AML-193 (cell line): ENCODE data around the gene FHOD1.

ENCODE experiments used
- DNase-seq, 2 experiments: peaks; one replicate each; lab custom pipeline; 2025; lab: John Stamatoyannopoulos, UW

FHOD1 gene

DNA sequence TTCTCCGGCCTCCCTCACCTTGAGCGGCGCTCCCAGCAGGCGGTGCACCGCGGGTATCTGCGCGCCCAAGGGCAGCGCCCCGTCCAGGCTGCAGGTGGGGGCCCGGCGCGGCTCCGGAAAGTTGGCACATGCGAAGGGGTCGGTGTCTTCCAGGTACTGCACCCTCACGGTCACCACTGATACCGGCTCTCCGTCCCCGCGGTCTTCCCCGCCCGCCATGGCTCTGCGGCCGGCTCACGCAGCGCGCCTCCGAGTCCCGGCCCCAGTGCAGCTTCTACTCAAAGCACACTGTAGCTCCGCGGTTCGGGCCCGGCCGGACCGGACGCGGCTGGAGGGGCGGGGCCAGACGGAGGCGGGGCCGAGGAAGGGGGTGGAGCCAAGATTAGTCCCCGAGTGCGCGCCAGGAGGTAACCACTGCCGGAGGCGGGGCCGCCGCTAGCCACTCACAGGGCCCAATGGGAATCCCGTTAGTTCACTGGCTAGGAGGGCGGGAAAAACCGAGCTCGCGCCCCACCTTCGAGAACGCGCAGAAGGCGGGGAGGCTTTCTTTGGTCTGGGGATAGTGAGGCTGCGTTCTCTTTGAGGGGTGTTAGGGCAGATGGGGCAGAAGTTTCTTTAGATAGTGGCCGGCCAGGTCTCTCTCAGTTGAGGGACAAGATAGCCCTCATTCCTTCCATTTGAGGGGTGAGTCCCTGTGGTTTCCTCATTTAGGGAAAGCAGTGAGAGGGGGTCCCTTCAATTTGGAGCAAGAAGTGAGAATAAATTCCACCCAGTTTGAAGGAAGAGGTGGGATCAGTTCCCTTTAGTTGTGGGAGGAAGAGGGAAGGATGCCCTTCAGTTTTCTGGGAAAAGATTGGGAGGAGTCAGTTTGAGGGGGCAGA is at the start of gene FHOD1:
Gene FHOD1, minus strand, starts transcription at position 290 of the 881 bp plus-strand sequence. Its CDS starts 71 bp downstream, at position 219.
- DNase-seq: peak; percentile 90 to 92

DNA sequence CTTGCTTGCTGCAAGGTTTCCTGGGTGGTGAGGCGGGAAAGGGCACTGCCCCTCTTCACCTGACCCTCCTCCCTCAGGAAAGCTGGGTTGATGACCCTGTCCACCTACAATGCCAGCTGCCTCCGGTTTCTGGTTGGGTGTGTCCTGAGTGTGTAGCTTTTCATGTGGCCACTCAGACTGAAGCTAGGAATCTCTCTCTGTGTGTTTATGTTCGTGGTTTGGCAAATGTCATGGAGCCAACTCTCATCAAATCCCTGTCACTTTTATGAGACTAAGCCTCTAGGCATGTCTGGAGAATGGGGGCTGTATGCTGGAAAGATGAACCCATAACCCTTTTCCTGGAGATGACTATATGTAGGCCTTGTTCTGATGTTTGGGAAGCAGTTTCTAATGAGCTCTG is 49.1 kb upstream of the FHOD1 start:
- no peak for DNase-seq

DNA sequence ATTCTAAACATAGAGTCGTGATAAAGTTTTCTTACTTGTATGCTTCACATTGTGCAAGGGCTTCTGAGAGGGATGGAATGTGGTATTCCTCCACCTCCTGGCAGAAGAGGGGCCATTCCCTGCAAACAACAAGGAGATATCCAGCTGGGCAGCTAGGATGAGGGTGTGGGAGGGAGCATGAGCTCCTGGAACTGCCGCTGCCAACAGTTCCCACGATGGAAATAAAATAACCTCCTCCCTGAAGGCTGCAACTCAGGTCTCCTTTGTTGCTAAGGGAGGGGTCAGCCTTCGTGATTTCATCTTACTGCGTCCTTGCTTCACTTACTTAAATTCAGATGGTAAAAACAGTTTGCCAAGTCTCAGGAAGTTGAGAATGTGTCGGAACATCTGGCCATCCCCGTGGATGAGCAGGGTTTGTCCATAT is 47.7 kb upstream of the FHOD1 start:
- DNase-seq: no peak

DNA sequence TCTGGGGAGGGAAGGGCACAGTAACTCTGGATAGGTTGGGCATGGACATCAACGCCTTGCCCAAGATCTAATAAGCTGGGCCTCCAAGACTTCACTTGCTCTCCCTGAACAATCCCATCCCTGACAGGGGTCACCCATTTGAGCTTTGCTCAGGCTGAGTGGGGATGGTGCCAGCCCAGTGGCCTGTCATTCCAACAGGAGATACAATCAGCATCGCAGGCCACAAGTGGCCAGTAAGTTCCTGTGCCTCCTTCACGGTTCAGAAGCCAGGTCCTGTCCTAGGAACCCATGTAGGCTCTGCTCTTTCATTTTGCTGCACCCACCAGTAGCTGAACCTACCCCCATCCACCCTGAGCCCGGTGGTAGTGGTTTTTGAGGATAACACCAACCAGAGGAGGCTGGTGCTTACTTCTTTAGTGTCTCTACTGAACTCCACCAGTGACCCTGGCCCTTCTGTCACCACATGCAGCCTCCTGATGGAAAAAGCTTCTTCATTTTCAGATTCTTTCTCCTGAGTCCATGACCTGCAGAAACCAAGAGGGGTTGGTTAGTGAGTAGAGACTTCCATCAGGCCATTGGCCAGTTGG is 47.0 kb upstream of the FHOD1 start:
- no peak for DNase-seq

DNA sequence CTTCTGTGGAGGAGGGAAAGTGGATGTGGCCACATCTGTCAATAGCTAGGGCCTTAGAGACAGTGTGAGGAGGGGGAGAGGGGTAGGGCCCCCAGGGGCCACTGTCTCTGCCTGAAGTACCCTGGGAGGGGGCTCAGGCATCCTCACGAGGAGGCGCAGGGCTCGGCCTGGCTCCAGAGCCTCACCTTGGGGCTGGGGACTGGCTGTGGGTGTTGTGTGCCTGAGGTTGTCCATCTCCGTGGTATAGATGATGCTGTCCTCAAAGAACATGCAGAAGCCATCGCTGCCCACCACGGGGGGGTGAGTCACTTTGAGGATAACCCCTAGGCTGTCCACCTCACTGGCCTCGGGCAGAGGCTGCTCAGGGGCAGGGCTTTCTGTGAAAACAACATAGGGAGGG is 44.2 kb upstream of the FHOD1 start:
- DNase-seq: no peak

DNA sequence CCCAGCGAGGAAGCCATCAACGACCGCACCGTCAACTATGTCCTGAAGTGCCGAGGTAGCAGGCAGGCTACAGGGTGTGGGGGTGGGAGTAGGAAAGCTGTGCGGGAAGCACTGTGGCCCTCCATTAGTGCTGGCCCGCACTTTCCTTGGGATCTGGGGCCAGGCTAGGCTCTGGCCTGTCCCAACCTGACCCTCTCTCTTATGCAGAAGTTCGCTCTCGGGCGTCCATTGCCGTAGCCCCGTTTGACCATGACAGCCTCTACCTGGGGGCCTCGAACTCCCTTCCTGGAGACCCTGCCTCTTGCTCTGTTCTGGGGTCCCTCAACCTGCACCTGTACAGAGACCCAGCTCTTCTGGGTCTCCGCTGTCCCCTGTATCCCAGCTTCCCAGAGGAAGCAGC is 40.7 kb upstream of the FHOD1 start:
- DNase-seq: no peak

DNA sequence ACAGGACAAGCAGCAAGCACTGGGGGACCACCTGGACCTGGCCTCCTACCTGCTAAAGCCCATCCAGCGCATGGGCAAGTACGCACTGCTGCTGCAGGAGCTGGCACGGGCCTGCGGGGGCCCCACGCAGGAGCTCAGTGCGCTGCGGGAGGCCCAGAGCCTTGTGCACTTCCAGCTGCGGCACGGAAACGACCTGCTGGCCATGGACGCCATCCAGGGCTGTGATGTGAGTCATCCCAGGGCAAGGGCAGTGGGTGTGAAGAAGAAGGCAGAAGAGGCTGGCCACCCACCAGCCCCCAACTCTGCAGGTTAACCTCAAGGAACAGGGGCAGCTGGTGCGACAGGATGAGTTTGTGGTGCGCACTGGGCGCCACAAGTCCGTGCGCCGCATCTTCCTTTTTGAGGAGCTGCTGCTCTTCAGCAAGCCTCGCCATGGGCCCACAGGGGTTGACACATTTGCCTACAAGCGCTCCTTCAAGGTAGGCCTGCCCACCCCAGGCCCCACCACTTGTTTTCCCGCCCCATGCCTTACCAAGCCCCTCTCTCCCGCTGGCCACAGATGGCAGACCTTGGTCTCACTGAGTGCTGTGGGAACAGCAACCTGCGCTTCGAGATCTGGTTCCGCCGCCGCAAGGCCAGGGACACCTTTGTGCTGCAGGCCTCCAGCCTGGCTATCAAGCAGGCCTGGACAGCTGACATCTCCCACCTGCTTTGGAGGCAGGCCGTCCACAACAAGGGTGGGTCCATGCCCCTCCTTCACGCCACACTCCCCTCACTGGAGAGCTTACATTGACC is 39.4 kb upstream of the FHOD1 start:
- no peak for DNase-seq

DNA sequence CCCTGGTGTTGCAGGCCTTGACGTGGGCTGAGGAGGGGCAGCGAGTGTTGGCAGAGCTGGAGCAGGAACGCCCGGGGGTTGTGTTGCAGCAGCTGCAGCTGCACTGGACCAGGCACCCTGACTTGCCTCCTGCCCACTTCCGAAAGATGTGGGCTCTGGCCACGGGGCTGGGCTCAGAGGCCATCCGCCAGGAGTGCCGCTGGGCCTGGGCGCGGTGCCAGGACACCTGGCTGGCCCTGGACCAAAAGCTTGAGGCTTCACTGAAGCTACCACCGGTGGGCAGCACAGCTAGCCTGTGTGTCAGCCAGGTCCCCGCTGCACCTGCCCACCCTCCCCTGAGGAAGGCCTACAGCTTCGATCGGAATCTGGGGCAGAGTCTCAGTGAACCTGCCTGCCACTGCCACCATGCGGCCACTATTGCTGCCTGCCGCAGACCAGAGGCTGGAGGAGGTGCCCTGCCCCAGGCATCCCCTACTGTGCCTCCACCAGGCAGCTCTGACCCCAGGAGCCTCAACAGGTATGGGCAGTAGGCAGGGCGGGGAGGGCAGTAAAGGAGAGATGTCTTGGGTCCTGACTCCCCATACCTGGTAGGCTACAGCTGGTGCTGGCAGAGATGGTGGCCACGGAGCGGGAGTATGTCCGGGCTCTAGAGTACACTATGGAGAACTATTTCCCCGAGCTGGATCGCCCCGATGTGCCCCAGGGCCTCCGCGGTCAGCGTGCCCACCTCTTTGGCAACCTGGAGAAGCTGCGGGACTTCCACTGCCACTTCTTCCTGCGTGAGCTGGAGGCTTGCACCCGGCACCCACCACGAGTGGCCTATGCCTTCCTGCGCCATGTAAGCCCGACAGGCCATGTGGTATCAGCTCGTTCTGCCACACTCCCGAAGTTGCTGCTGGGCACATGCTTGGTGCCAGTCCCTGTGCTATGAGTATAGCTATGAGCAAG is 37.7 kb upstream of the FHOD1 start:
- no peak for DNase-seq

DNA sequence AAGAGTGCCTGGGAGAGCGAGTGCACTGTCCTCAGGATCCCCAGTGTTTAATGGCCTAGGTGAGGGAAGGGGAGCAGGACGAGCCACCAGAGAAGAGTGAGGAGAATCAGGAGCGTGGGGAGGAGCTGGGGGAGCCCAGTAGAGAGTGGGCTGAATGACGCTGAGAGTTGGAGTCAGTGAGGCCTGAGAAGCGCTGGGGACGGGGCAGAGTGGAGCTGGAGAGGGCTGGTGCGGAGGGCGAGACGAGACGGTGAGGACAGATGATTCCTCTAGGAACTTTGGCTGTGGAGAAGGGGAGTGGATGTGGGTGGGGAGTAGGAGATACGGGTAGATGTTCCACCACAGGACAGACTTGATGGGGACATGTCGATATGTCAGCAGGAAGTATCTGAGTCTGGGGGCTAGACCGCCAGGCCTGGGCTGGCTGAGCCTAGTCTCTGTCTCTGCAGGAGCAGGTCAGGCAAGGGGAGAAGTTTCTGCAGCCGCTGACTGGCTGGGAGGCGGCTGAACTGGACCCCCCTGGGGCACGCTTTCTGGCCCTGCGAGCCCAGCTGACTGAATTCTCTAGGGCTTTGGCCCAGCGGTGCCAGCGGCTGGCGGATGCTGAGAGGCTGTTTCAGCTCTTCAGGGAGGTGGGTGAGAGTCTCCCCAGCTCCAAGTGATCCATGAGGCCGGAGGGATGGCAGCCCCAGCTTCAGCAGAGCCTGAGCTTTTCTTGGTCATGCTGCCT is 36.7 kb upstream of the FHOD1 start:
- DNase-seq: no peak

DNA sequence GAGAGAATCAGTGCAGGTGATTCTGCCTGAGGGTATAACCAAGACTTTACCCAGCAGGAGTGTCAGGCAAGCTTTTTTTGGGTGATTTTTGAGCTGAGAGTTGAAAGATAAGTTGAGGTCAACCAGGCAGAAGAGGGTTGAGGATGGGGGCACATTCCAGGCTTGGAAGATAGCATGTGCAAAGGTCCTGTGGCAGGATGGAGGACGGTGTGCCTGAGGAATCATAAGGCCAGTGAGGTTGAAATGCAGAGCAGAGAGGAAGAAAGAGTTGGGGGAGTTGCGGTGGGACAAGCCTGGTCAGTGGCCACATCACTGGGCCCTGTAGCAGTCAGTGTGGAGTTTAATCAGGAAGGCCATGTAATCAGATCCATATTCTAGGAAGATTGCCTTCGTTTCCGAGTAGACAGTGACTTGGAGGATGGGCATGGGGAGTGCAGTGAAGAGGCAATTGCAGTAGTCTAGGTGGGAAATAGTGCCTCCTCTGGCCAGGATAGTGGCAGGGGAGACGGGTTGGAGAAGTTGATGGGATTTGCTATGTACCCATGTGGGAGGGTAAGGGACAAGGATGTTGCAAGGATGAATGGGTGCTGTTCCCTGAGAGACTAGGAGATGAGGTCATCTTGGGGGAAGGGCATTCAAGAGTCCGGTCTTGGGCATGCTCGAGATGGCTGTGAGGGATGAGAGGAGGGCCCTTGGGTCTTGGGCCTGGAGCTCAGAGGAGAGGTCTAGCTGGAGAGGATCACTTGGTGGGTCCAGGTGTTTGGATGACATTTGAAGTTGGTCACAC is 36.0 kb upstream of the FHOD1 start:
- DNase-seq: no peak

DNA sequence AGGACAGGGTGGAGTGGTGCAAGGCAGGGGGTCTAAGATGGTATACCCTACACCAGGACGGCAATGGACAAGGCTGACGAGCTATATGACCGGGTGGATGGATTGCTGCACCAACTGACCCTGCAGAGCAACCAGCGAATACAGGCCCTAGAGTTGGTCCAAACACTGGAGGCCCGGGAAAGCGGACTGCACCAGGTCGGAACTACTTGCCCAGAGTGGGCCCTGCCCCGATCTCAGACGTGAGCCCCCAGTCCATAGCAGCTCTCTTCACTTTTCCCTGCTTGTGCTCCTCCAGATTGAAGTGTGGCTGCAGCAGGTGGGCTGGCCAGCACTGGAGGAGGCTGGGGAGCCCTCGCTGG is 35.1 kb upstream of the FHOD1 start:
- no peak for DNase-seq

DNA sequence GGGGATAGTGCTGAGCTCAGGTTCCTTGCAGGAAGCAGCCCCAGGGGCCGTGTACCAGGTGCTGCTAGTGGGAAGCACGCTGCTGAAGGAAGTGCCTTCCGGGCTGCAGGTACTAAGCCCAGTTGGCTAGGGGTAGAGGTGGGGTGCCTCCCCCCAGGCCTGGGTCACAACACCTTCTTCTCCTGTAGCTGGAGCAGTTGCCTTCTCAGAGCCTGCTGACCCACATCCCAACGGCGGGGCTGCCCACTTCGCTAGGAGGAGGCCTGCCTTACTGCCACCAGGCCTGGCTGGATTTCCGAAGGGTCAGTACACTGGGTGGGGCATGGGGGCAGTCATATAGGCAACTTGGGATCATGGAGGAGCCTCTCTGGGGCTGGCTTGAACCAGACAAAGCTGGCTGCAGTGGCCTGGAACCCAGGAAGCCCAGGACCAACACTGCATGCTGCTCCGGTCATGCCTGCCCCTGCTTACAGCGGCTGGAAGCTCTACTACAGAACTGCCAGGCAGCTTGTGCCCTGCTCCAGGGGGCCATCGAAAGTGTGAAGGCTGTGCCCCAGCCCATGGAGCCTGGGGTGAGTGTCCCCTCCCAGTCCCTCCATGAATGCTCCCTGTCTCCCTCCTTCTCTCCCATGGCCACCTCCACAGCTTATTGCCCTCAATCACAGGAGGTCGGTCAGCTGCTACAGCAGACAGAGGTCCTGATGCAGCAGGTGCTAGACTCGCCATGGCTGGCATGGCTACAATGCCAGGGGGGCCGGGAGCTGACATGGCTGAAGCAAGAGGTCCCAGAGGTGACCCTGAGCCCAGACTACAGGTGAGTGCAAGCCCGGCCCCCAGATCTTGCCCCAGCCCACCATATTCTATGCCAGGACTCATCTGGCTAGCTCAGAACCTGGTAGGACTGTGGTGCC is 34.5 kb upstream of the FHOD1 start:
- no peak for DNase-seq

DNA sequence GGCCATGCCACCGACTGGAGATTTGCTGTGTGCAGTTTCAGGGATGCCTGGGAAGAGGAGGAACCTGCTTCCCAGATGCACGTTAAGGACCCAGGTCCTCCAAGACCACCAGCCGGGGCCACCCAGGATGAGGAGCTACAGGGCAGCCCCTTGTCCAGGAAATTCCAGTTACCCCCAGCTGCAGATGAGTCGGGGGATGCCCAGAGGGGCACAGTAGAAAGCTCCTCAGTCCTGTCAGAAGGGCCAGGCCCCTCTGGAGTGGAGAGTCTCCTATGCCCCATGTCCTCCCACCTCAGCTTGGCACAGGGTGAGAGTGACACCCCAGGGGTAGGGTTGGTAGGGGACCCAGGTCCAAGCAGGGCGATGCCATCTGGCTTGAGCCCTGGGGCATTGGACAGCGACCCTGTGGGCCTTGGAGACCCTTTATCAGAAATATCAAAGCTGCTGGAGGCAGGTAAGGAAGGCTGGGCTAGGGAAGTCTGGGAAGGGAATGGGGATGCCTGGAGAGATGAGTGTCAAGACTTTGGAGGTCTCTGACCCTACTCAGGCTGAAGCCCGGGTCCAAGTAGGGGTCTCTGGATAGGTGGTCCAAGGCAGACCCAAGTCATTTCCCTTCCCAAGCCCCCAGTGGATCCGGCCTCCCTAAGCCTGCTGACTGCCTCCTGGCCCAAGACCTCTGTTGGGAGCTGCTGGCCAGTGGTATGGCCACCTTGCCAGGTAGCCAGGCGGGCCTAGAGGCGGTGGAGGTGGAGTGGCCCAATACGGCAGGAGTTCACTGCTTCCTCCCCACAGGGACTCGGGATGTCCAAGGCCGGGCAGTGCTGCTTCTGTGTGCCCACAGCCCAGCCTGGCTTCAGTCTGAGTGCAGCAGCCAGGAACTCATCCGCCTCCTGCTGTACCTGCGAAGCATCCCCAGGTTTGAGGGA is 33.1 kb upstream of the FHOD1 start:
- DNase-seq: no peak

DNA sequence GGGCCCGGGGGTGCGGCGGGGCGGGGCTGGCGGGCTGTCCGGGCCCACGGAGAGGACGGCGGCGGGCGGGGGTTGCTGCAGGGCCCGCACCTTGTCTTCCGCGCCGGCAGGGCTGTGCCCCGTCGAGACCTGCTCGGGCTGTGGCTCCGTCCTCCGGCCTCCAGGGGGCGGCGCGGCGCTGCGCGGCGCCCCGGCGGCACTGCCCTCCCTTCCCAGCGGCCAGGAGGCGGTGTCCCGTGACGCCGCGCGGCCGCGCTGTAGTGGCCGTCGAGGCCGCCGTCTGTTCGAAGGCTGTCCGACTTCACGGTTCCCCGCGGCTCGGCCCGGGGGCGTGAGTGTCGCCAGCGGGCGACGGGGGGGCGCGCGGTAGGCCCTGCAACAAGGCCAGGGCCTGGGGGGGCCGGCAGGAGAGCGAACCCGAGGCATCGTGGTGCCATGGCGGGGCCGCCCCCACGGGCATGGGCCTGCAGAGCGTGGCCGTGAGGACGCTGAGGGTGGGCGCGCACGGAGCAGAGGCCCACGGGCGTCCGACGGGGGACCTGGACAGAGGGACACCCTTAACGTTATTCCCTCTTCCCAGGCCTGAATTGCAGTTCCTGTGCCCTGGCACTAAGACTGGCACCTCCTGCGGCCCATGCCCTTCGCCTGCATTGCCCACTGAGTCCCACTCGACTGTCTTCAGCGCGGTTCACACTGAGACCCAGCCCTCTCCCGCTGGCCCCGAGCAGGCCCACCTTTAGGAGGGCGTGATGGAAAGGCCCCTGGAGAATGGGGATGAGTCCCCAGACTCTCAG is 32.2 kb upstream of the FHOD1 start, which contains the start of gene PLEKHG4:
Gene PLEKHG4, plus strand, starts transcription at position 237 of the 794 bp plus-strand sequence. Its CDS starts 513 bp downstream, at position 750.
- peak; percentile 68 to 76 for DNase-seq

DNA sequence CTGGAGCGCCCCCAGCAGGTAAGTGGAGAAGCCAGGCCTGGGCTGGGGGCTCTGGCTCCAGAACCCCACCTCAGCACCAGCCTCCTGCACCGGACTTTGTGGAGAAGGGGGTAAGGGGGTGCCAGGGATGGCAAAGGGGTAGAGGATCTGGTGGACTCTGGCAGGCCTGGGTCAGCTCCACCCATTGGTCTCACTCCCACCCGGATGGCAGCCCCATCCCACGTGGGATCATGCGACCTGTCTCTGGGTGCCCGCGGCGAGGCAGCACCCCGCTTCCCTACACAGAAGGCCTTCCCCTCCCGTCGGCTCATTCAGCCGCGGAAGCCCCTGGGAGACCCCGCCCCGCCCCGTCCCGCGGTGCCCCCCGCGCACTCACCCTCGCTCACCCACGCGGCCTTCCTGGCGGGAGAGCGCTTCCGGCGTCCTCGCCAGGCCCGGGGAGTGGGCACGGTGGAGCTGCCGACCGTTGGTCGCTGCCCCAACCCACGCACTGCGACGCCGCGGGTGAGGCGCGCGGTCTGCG is 31.6 kb upstream of the FHOD1 start:
- DNase-seq: peak; percentile 27 to 39

DNA sequence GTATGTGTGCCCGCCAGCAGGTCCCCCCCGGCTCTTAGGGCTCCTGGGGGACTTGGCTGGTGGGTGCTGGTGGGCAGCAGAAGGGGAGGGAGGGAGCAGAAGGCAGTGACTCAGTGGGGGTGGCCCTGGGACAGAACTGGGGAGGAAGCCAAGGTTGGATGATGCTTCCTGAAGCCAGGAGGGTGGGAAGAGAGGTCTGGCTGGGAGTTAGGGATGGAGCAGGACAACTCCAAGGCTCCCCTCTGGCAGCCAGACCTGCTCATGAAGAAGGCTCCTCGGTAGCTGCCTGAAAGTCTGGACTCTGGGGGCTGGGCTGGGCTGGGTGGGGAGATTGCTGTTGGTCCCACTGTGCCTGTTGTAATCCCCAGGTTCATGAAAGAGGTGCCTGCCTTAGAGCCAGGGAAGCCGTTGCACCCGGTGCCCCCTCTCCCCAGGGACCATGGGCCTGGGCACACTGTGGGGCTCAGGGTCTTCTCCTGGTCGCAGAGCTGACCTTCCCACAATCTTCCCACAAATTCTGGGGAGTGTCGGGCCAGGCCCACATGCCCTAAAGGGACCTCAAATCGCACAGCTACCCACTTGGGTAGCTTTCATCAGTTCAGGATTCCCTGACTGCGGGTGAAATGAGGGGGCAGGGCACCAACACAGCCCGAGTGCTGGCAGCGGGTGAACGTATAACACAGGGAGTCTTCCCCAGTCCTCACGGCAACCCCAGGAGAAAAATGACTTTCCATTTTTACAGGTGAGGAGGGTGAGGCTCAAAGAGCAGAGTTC is 30.9 kb upstream of the FHOD1 start:
- DNase-seq: no peak
